ENCODE data around the gene ANKS3. TPM values are rescaled to one million over a fixed set of nuclear protein-coding genes. Genes with fewer than 3 reads are reported as not detected.

ANKS3 gene
- total RNA-seq, 4 donors from 2014 or later: 6.7 to 16.6 (median 9.0) TPM

- no peaks in the 10 kb centered on the region for H3K27me3 ChIP-seq
- DNase-seq (no peak), ATAC-seq (no peak)
- in situ Hi-C loops (cut with MboI; ENCODE audit: low sequenced_read_pairs in 4 of 4) (no loop called here), intact Hi-C loops (cut with DNase I; ENCODE audit: low total_unique reads) (no loop called here)
- peaks cover 0 to 16% of the 10 kb centered on the region in 2 donors for H3K36me3 ChIP-seq
- no peak overlapping the region for H3K4me3 ChIP-seq
- peak overlapping the region in 2 of 4 donors; percentile 63 to 83 for H3K27ac ChIP-seq
- H3K9me3 ChIP-seq: no peaks in the 10 kb centered on the region
- TF ChIP-seq POLR2A (IDR thresholded peaks at IDR 0.05) (no peak), CTCF (IDR thresholded peaks at IDR 0.05 in 4 of 5, conservative IDR thresholded peaks at IDR 0.05 in 1 of 5) (no peak)
- peaks cover 29 to 30% of the 10 kb centered on the region in 2 donors for H3K4me1 ChIP-seq
Observed at GRCh38 chr16:4689091-4689671, 44.9 kb downstream of the ANKS3 start.

- peaks cover 0 to 22% of the 10 kb centered on the region in 2 donors for H3K36me3 ChIP-seq
- TF ChIP-seq CTCF (IDR thresholded peaks at IDR 0.05 in 4 of 5, conservative IDR thresholded peaks at IDR 0.05 in 1 of 5) (no peak), POLR2A (IDR thresholded peaks at IDR 0.05) (no peak)
- no peaks in the 10 kb centered on the region for H3K9me3 ChIP-seq
- in situ Hi-C loops (cut with MboI; ENCODE audit: low sequenced_read_pairs in 4 of 4) (no loop called here), intact Hi-C loops (cut with DNase I; ENCODE audit: low total_unique reads) (no loop called here)
- peaks cover 32 to 34% of the 10 kb centered on the region in 2 donors for H3K4me1 ChIP-seq
- no peak for ATAC-seq
- no peak for DNase-seq
- peak overlapping the region; percentile 63 to 83 (median 76) for H3K27ac ChIP-seq
- H3K4me3 ChIP-seq: no peak overlapping the region
- H3K27me3 ChIP-seq: no peaks in the 10 kb centered on the region
Observed at GRCh38 chr16:4688674-4689045, 45.4 kb downstream of the ANKS3 start.

GRCh38 chr16:4687946-4688673, 46.0 kb downstream of the ANKS3 start:
- peaks cover 0 to 27% of the 10 kb centered on the region in 2 donors for H3K36me3 ChIP-seq
- peak; percentile 59 to 71 for ATAC-seq

GRCh38 chr16:4687416-4687815, 46.7 kb downstream of the ANKS3 start:
- no peak overlapping the region for H3K4me3 ChIP-seq
- peak overlapping the region; percentile 63 to 83 (median 76) for H3K27ac ChIP-seq
- DNase-seq (peak in 1 of 2 donors; percentile 14), ATAC-seq (no peak)
- H3K27me3 ChIP-seq: no peaks in the 10 kb centered on the region
- in situ Hi-C loops (cut with MboI; ENCODE audit: low sequenced_read_pairs in 4 of 4): no loop called here
- peaks cover 0 to 33% of the 10 kb centered on the region in 2 donors for H3K36me3 ChIP-seq
- intact Hi-C loops (cut with DNase I; ENCODE audit: low total_unique reads): no loop called here
- H3K4me1 ChIP-seq: peaks cover 25 to 33% of the 10 kb centered on the region in 2 donors
- H3K9me3 ChIP-seq: no peaks in the 10 kb centered on the region
- TF ChIP-seq CTCF (IDR thresholded peaks at IDR 0.05 in 4 of 5, conservative IDR thresholded peaks at IDR 0.05 in 1 of 5): no peak
- no peak for TF ChIP-seq POLR2A (IDR thresholded peaks at IDR 0.05)

More at GRCh38 chr16:4687946-4688673, 46.0 kb downstream of the ANKS3 start:
- in situ Hi-C loops (cut with MboI; ENCODE audit: low sequenced_read_pairs in 4 of 4) (no loop called here), intact Hi-C loops (cut with DNase I; ENCODE audit: low total_unique reads) (no loop called here)
- no peaks in the 10 kb centered on the region for H3K27me3 ChIP-seq
- H3K9me3 ChIP-seq: no peaks in the 10 kb centered on the region
- no peak for TF ChIP-seq POLR2A (IDR thresholded peaks at IDR 0.05)
- no peak for TF ChIP-seq CTCF (IDR thresholded peaks at IDR 0.05 in 4 of 5, conservative IDR thresholded peaks at IDR 0.05 in 1 of 5)
- H3K4me3 ChIP-seq: peak overlapping the region in 1 of 4 donors; percentile 21
- H3K27ac ChIP-seq: peak overlapping the region; percentile 63 to 83 (median 76)
- peaks cover 32 to 39% of the 10 kb centered on the region in 2 donors for H3K4me1 ChIP-seq
- DNase-seq: peak; percentile 55 to 83

Measured in gastrocnemius medialis (tissue), 4 donors.